B cell (primary cell): ENCODE measurements around the gene RPL18. TPM values are rescaled to one million over a fixed set of nuclear protein-coding genes. Genes with fewer than 3 reads are reported as not detected.

Source experiments
- ATAC-seq: fragments of 200-7000 bp; cut with Tn5 transposase; one replicate; pipeline ENCODE4 v1.10.0; 2021; ENCODE audit warnings: low read depth, mild to moderate bottlenecking, moderate number of reproducible peaks, moderate library complexity
- CTCF ChIA-PET: fragments of 350-600 bp; sonication (Branson Sonifier 250); formaldehyde crosslinking; loops from one replicate; lab custom pipeline; 2021; ENCODE audit warnings: antibody characterized with exemption, inconsistent platforms; lab: Charles Lee
- POLR2A ChIA-PET: fragments of 350-600 bp; sonication (Branson Sonifier 250); formaldehyde crosslinking; loops from one replicate; lab custom pipeline; 2021; ENCODE audit warnings: antibody characterized with exemption; lab: Charles Lee
- DNase-seq: peaks from one replicate; pipeline ENCODE4 v3.0.0; 2013
- H2AFZ ChIP-seq: 2 replicates; pipeline ENCODE4 v1.6.1; 2012; ENCODE audit warnings: mild to moderate bottlenecking, low read depth, low read length; ENCODE audit not compliant: insufficient read depth, poor library complexity, severe bottlenecking
- H3K27ac ChIP-seq, 2 donors: 1 replicate in 1 of 2; 2 replicates in 1 of 2; pipeline ENCODE4 v1.5.1; 2012 to 2013; ENCODE audit warnings: low read length in 2 of 2, mild to moderate bottlenecking in 2 of 2, moderate library complexity in 1 of 2
- H3K27me3 ChIP-seq, 4 experiments: fragments of 200-600 bp in 1 of 4; sonication (generic) in 1 of 4; replicated peaks in 1 of 4; 1 replicate in 2 of 4; 2 replicates in 2 of 4; pipeline versions ENCODE4 v1.6.1 to v1.7.0; 2013 to 2016; ENCODE audit warnings: low read length in 3 of 4, mild to moderate bottlenecking in 2 of 4, mixed read lengths in 1 of 4, moderate library complexity in 1 of 4; ENCODE audit not compliant: insufficient read depth in 4 of 4, control insufficient read depth in 3 of 4; ENCODE audit errors: control extremely low read depth in 1 of 4
- H3K36me3 ChIP-seq, 2 experiments: replicated peaks in 1 of 2; 1 replicate in 1 of 2; 2 replicates in 1 of 2; pipeline versions ENCODE4 v1.6.1 to v1.7.1; 2013; ENCODE audit warnings: low read length in 1 of 2; ENCODE audit not compliant: insufficient read depth in 2 of 2, control insufficient read depth in 1 of 2; ENCODE audit errors: control extremely low read depth in 1 of 2, extremely low read depth in 1 of 2
- H3K4me1 ChIP-seq, 2 donors: fragments of 200-600 bp in 1 of 2; sonication (generic) in 1 of 2; 1 replicate in 1 of 2; 2 replicates in 1 of 2; pipeline versions ENCODE4 v1.5.1 to v1.6.1; 2013 to 2017; ENCODE audit warnings: low read length in 2 of 2; ENCODE audit not compliant: control insufficient read depth in 2 of 2, insufficient read depth in 2 of 2
- H3K4me2 ChIP-seq: replicated peaks from 2 replicates; pipeline ENCODE3; 2012; ENCODE audit warnings: mild to moderate bottlenecking, low read depth, low read length; ENCODE audit not compliant: poor library complexity, severe bottlenecking
- H3K4me3 ChIP-seq, 5 experiments: fragments of 200-600 bp in 1 of 5; sonication (generic) in 1 of 5; 1 replicate in 3 of 5; 2 replicates in 2 of 5; pipeline versions ENCODE4 v1.5.1 to v1.7.0; 2011 to 2016; ENCODE audit warnings: low read length in 4 of 5, mild to moderate bottlenecking in 4 of 5, low read depth in 2 of 5, control low read depth in 1 of 5, moderate library complexity in 1 of 5; ENCODE audit not compliant: insufficient read depth in 1 of 5; ENCODE audit errors: control extremely low read depth in 1 of 5, extremely low read depth in 1 of 5
- H3K79me2 ChIP-seq: fragments of 200-600 bp; sonication (generic); one replicate; pipeline ENCODE4 v1.6.0; 2016; ENCODE audit warnings: low read length; ENCODE audit not compliant: control insufficient read depth, insufficient read depth
- H3K9ac ChIP-seq: fragments of 200-600 bp; sonication (generic); 2 replicates; pipeline ENCODE4 v1.6.1; 2017; ENCODE audit warnings: mild to moderate bottlenecking, low read length, moderate library complexity
- H3K9me3 ChIP-seq, 3 donors: one replicate each; pipeline versions ENCODE4 v1.6.1 to v1.7.1; 2013; ENCODE audit warnings: low read length in 2 of 3; ENCODE audit not compliant: control insufficient read depth in 2 of 3, insufficient read depth in 1 of 3; ENCODE audit errors: control extremely low read depth in 1 of 3
- H4K20me1 ChIP-seq: 2 replicates; pipeline ENCODE4 v1.6.0; 2012; ENCODE audit warnings: mild to moderate bottlenecking, low read length; ENCODE audit not compliant: insufficient read depth, control insufficient read depth, poor library complexity, severe bottlenecking
- H3K27ac Mint-ChIP-seq: one replicate; pipeline ENCODE4 v1.8.0; 2021; ENCODE audit warnings: mixed read lengths
- H3K27me3 Mint-ChIP-seq: one replicate; pipeline ENCODE4 v1.8.0; 2021; ENCODE audit warnings: mixed read lengths
- H3K4me1 Mint-ChIP-seq: one replicate; pipeline ENCODE4 v1.8.0; 2021; ENCODE audit warnings: mixed read lengths
- H3K4me3 Mint-ChIP-seq: one replicate; pipeline ENCODE4 v1.8.0; 2021; ENCODE audit warnings: mixed read lengths
- H3K9me3 Mint-ChIP-seq: one replicate; pipeline ENCODE4 v1.8.0; 2022; ENCODE audit warnings: mixed read lengths; ENCODE audit not compliant: insufficient read depth
- EZH2 ChIP-seq: IDR thresholded peaks from 2 replicates; pipeline ENCODE4 v1.6.1; 2012; ENCODE audit warnings: borderline replicate concordance, low read depth, mild to moderate bottlenecking, moderate library complexity, low read length; ENCODE audit not compliant: insufficient read depth, poor library complexity, severe bottlenecking
- WGBS: methylation state at CpG from one replicate; pipeline ENCODE4 v1.1.5; 2013; ENCODE audit warnings: missing lambda C conversion rate; ENCODE audit not compliant: insufficient coverage; 5-methylcytosine and 5-hydroxymethylcytosine counted together
- intact Hi-C: fragments of 100-400 bp; cut with micrococcal nuclease; formaldehyde crosslinking; loops from one replicate; pipeline ENCODE4 v1.10.0; 2022
- polyA plus RNA-seq: library from polyadenylated mRNA; depleted of rRNA; stranded (reverse); fragments of >200 nt; gene quantifications from 2 replicates; pipeline ENCODE4 v1.2.3, GENCODE V29; 2012
- total RNA-seq, 2 donors: library from RNA; stranded (reverse); fragments of 120-200 nt in 1 of 2; gene quantifications; 1 replicate in 1 of 2; 2 replicates in 1 of 2; pipeline versions ENCODE4 v1.2.3 to v1.2.4, GENCODE V29; 2013 to 2022
- TF ChIP-seq, protein P1 (sequence below): fragments of 200-600 bp; IDR thresholded peaks from one replicate; pipeline ENCODE4 v1.8.0; 2022; ENCODE audit warnings: antibody characterized with exemption, mild to moderate bottlenecking

RPL18 gene
- total and polyA plus RNA-seq, 2 donors (not counting 1 experiment from before 2014, with no cell fraction given), result 2,248 to 4,393 TPM

DNA sequence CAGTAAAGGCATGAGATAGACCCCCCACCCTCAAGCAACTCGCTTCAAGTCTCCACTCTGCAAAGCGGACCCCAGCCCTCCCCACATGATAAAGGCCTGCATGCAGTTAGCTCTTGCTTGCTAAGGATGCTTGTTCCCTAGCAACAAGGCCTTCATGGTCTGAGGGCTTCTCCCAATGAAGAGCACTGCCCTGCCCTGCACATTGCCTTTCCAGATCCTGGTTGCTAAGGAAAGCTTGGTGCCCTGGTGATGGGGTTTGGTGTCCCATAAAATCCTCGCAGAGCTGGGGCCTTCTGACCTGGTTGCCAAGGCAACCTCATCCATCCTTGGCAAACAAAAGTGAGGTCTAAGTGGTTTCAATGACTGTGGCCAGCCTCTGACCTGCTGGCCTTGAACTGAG, 12.2 kb upstream of the RPL18 start:
- Mint-ChIP-seq H3K27ac (no peak overlapping the region), H3K4me3 (no peak overlapping the region), H3K27me3 (no peaks in the 10 kb centered on the region), H3K9me3 (no peaks in the 10 kb centered on the region), H3K4me1 (peaks cover 34% of the 10 kb centered on the region)
- 100% methylated on average over 2 of the region's 3 CpGs for WGBS
- H3K4me3 ChIP-seq, result no peak overlapping the region
- H3K4me1 ChIP-seq, result peaks cover 22 to 26% of the 10 kb centered on the region in 2 donors
- TF ChIP-seq EZH2, result no peak
- TF ChIP-seq, protein P1, sequence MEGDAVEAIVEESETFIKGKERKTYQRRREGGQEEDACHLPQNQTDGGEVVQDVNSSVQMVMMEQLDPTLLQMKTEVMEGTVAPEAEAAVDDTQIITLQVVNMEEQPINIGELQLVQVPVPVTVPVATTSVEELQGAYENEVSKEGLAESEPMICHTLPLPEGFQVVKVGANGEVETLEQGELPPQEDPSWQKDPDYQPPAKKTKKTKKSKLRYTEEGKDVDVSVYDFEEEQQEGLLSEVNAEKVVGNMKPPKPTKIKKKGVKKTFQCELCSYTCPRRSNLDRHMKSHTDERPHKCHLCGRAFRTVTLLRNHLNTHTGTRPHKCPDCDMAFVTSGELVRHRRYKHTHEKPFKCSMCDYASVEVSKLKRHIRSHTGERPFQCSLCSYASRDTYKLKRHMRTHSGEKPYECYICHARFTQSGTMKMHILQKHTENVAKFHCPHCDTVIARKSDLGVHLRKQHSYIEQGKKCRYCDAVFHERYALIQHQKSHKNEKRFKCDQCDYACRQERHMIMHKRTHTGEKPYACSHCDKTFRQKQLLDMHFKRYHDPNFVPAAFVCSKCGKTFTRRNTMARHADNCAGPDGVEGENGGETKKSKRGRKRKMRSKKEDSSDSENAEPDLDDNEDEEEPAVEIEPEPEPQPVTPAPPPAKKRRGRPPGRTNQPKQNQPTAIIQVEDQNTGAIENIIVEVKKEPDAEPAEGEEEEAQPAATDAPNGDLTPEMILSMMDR, result no peak
- intact Hi-C loops, result loop anchor here (10.0 kb wide), 2 partner anchors 484 to 844 kb away; partner anchors contain the start of genes C19orf73, FLT3LG, LIN7B and PPFIA3
- peaks cover 0 to 10% (median 0%) of the 10 kb centered on the region in 3 donors for H3K9me3 ChIP-seq
- peak overlapping the region in 1 of 2 donors; percentile 23 for H3K27ac ChIP-seq
- peaks cover 0 to 54% of the 10 kb centered on the region in 2 experiments for H3K36me3 ChIP-seq
- DNase-seq (no peak), ATAC-seq (no peak)
- peaks cover 19% of the 10 kb centered on the region for H3K79me2 ChIP-seq
- H3K4me2 ChIP-seq, result no peak overlapping the region
- no peaks in the 10 kb centered on the region for H3K27me3 ChIP-seq
- H2AFZ ChIP-seq, result no peak overlapping the region
- H3K9ac ChIP-seq, result no peak overlapping the region
- POLR2A ChIA-PET, result interaction anchor here (0.6 to 0.7 kb wide), 3 partner anchors 14 to 865 kb away, joined by 3 to 4 read pairs (median 3); partner anchors contain the start of gene RPS11
- CTCF ChIA-PET, result interaction anchor here (1.1 to 2.0 kb wide), 3 partner anchors 11 to 211 kb away, joined by 3 to 9 read pairs (median 3); partner anchors contain the start of gene CA11
- H4K20me1 ChIP-seq, result peaks cover 67% of the 10 kb centered on the region
